GM12864 (cell line): ENCODE results near the gene DGKI.

Experiments used
- DNase-seq: peaks from one replicate; pipeline ENCODE4 v3.0.0-alpha.2; 2011; ENCODE audit warnings: low read depth
- H3K4me3 ChIP-seq: 2 replicates; pipeline ENCODE4 v1.5.1; 2011; ENCODE audit warnings: mild to moderate bottlenecking, low read depth, low read length, control low read depth
- CTCF ChIP-seq: IDR thresholded peaks from 2 replicates; pipeline ENCODE4 v1.5.1; 2011; ENCODE audit warnings: low read depth, mild to moderate bottlenecking, moderate library complexity, low read length, control low read depth, inconsistent platforms; ENCODE audit errors: missing control alignments

DGKI gene

GRCh38 chr7:137871170-137871915 is 24.6 kb upstream of the DGKI start:
- DNase-seq = no peak
- TF ChIP-seq CTCF = no peak

GRCh38 chr7:137870684-137871083 is 23.9 kb upstream of the DGKI start:
- no peak for TF ChIP-seq CTCF
- no peak overlapping the region for H3K4me3 ChIP-seq
- no peak for DNase-seq

More at GRCh38 chr7:137871170-137871915, 24.6 kb upstream of the DGKI start:
- H3K4me3 ChIP-seq = no peak overlapping the region

GRCh38 chr7:137870078-137870477 is 23.3 kb upstream of the DGKI start:
- DNase-seq = no peak
- no peak for TF ChIP-seq CTCF
- no peak overlapping the region for H3K4me3 ChIP-seq

GRCh38 chr7:137869260-137869659 is 22.5 kb upstream of the DGKI start:
- TF ChIP-seq CTCF = no peak
- no peak for DNase-seq
- H3K4me3 ChIP-seq = no peak overlapping the region

GRCh38 chr7:137867289-137867688 is 20.5 kb upstream of the DGKI start:
- no peak for TF ChIP-seq CTCF
- no peak for DNase-seq
- H3K4me3 ChIP-seq = no peak overlapping the region

- TF ChIP-seq CTCF = no peak
- no peak overlapping the region for H3K4me3 ChIP-seq
- no peak for DNase-seq
Measured at GRCh38 chr7:137865764-137866163, 19.0 kb upstream of the DGKI start.

GRCh38 chr7:137862964-137863363 is 16.2 kb upstream of the DGKI start:
- H3K4me3 ChIP-seq = no peak overlapping the region
- DNase-seq = no peak
- TF ChIP-seq CTCF = no peak
